NOMO-1 treated with DMSO at 0.1 percent for 48 hours (cell line): Measurements from ENCODE around the gene PPT2.

ENCODE experiments used
- DNase-seq: peaks from one replicate; lab custom pipeline; 2025; ENCODE audit not compliant: unreplicated experiment; lab: John Stamatoyannopoulos, UW

The PPT2 gene

DNA sequence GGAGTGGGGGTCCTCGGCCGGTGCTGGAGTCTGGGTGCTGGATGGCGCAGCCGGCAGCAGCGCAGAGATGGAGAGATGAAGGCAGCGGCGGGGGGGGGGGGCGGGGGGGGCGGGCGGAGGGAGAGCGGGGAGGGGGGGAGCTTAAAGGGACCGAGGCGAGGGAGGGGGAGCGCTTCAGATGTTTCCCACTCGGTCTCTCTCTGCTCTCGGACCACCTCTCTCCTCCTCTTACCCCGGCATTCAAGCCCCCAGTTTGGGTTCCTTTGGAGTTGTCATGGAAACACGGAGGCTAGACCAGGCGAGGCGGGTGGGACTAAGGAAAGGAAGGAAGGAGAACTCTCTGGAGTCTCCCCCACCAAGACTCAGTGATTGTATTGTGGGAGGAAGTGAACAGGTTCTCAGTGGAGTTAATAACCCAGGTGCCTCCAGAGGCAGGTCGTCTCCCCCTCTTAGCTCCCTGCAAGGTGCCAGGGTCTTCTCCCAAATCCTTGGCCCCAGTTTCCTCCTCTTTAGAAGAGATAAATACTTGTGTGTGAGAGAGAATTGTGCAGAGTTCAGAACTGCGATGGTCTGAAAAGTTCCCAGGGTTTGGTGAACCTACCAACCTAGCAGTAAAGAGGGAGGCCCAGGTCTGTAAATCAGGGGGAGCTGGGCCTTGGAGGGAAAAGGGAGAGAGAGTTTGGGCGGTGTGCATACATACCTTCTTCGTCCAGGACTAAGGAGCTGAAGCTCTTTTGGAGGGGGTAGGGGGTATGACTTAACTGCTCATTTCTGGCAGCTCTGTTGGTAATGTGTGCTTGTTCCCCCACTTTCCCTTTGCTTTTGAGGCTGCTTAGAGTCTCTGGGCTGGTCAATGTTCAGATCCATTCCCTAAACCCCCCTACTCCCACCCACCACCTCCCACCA is 1.8 kb upstream of the PPT2 start, which contains the start of gene PRRT1:
Gene PRRT1, minus strand, starts transcription at position 77 of the 906 bp plus-strand sequence. CDS start 112 bp downstream, outside the sequence.
- DNase-seq = no peak

- DNase-seq = no peak
Measured at GRCh38 chr6:32152769-32153563, 975 bp upstream of the PPT2 start.

GRCh38 chr6:32154514-32155161 is 697 bp downstream of the PPT2 start:
- DNase-seq = peak; percentile 69

DNA sequence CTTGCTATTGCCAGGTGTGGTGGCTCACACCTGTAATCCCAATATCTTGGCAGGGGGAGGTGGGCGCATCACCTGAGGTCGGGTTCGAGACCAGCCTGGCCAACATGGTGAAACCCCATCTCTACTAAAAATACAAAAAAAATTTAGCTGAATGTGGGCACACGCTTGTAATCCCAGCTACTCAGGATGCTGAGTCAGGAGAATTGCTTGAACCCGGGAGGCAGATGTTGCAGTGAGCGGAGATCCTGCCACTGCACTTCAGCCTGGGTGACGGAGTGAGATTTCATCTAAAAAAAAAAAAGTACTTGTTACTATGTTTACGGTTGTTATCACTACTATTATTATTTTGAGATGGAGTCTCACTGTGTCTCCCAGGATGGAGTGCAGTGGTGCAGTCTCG is 3.0 kb downstream of the PPT2 start:
- DNase-seq = no peak

GRCh38 chr6:32158052-32158451 is 4.1 kb downstream of the PPT2 start:
- DNase-seq = no peak

DNA sequence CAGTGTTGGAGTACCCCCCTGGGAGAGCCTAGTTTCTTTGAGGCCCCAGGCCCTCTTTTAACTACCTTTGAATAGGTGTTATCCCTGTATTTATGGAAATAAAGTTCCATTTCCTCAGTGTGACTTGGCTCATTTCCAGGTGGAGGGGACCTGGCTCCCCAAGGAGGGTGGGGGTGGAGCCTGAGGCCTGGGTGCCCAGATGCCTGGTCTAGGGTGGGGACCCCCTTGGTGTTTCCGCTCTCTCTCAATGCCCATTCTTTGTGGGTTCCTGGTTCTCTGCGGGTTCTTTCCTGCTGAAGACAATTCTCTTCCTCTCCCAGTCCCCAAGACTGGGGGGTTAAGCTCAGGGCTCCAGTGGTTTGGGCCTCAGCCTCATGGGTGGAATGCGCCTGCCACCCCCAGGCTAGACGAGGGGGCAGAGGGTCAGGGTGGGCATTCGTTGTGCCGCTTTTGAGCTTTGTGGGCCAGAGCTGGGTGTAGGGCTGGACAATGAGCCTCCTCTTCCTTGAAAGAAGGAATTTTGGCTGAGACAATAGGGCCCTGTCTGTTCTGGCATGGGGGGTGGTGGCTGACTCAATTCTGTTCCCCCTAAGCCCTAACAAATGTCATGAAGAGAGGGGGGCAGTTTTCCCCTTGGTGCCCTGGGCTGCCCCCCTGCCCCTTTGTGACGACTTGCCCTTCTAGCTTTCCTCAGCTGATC is 9.8 kb downstream of the PPT2 start:
- no peak for DNase-seq

DNA sequence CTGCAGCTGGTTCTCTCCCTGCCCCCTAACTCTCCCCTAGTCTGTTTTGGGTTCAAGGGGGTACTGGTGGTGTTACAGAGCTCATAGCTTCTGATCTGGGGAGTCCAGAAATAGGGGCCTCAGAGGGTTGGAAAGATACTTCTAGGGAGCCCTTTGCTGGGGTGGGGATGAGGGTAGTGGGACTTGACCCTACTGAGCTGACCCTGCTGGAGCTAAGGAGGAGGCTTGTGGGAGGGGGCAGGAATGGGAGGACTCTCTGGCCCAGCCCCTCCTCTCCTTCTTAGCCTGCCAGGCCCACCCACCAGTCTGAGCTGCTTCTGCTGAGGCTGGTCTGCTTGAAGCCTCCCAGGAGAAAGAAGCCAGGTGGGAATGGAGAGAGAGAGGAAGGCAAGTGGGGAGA is 10.4 kb downstream of the PPT2 start, which contains the start of gene EGFL8:
Gene EGFL8, plus strand, starts transcription at position 301 of the 400 bp plus-strand sequence. CDS start 1,571 bp downstream, outside the sequence.
- no peak for DNase-seq

- DNase-seq = no peak
Measured at GRCh38 chr6:32166411-32167061, 12.6 kb downstream of the PPT2 start.

DNA sequence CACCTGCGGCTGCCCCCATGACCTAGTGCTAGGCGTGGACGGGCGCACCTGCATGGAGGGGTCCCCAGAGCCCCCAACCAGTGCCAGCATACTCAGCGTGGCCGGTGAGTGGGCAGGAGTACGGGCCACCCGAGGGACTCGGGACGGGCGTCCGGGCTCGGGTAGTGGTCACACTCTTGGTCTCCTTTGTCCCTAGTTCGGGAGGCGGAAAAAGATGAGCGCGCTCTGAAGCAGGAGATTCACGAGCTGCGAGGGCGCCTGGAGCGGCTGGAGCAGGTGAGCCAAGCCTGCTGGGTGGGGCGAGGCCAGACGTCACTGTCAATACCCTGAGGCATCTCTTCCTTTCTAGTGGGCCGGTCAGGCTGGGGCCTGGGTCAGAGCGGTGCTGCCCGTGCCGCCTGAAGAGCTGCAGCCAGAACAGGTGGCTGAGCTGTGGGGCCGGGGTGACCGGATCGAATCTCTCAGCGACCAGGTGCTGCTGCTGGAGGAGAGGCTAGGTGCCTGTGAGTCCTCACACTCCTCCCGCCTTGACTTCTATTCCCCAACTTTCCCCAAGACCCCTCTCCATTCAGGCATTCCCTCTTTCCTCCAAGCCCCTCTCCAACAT is 13.3 kb downstream of the PPT2 start:
- no peak for DNase-seq

DNA sequence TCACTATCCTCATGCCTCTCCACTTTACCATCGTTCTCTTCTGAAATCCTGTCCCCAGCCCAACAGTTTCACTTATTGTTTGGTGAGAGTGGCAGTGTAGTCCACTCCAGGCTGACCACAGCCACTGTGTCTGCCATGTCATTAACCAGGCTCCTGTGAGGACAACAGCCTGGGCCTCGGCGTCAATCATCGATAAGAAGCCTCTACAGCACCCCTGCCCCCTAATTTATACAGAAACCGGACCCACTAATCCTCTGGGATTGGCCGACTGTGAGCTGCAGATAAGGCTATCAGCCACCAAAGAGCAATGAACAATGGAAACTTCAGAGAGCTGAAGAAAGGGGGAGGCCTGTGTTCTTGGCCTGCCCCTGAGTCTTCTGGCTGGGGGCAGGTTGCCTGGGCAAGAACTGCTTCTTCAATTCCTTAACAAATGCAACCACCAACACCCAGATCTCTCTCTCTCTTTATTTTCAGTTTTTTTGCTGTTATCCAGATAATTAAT is 13.9 kb downstream of the PPT2 start:
- DNase-seq = no peak

DNA sequence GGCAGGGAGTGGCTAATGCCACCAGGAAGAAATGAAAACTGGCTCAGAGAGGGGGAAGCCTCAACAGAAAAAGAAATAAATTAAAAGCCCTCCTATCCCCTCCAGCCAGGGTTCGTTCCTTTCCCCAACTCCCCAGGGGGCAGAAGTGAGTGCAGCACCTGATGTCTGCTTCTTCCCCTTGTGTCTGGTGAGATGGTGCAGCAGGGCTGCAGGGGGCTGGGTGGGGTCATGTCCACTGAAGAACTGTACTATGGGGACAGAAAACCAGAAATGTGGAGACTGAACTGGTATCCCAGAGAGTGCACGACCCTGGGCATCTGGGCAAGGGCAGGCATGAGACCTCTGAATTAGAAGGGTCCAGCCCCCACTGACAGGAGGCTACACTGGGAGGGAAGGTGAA is 14.4 kb downstream of the PPT2 start:
- DNase-seq = no peak

DNA sequence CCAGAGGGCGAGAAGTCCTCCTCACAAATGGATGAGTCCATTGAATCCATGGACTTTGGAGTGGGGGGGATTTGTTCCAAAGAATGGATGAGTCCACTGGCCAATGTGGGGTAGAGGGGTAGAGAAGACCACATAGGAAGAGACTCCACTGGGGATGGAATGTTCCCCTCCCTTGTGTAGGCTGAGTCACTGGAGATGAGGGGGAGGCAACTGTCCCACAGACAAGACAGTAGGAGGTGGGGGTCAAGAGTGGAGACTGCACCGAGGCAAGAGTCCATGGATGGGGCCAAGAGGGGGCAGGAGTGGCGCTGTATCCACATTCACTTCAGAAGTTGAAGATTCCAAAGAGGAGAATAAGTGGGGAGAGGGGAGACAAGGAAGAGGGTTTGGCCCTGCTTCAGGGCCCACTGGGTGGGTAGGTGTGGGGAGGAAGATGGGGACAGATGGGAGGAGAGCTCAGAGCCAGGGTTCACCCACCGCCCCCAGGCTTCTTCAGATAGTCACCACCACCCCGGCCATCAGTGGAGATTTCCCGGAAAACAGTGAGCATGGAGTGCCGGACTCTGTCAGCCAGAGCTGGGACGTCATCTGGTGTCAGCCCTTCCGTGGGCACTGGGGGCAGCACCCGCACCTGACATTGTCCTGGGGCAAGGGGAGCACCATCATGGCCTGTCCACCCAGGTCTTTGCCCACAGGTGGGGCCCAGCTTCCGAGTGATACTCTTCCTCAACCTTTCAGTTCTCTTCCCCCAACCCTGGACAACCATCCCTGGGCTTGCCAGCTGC is 15.1 kb downstream of the PPT2 start:
- no peak for DNase-seq

- DNase-seq = no peak
Measured at GRCh38 chr6:32170294-32170693, 16.4 kb downstream of the PPT2 start.

GRCh38 chr6:32171234-32171633 is 17.3 kb downstream of the PPT2 start:
- no peak for DNase-seq

DNA sequence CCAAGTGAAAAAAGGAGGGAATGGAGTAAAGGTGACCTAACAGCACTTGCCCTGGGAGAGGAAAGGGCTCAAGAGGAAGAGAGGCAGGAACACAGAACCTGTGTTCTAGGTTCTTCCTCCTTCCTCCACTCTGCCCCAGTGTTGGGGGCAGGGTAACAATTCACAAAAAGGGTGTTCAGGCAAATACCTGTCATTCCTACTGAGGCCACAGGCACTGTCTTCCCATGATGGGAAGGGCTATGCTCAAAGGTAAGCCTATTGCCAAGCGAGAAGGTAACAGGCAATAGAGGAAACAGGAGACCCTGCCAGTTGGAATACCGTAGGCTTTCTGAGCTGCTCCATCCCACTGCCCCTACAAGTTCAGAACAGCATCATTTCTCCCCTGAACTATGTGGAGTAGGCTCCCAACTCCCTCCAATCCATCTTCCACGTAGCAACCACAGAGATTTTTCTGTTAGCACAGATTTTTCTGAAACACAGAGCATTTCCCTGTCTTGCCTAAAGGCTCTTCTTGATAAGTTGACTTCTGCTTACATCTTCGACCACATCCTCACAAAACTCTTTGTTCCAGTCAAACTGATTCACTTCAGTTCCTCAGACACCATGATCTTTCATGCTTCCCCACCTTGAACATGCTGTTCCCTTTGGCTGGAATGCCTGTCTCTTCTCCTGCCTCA is 19.2 kb downstream of the PPT2 start:
- no peak for DNase-seq

GRCh38 chr6:32174416-32174815 is 20.5 kb downstream of the PPT2 start:
- DNase-seq = no peak

DNA sequence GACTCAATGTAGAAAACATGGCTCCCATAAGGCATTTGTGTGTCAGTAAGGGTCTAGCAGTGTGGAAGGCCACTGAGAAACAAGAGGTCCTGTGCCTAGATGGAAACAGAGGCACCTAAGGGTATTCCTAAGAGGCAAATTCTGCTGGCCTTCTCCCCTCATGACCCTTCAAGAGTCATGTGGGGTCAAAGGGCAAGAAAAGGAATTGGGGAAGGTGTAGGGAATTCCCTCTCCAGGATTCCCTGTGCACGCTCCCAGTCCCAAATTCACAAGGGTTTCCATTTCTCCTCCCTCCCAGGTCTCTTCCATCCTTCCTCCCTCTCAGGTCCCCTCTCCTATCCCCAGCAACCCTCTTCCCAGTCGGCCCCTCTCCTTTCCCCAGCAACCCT is 21.4 kb downstream of the PPT2 start:
- DNase-seq = no peak

DNA sequence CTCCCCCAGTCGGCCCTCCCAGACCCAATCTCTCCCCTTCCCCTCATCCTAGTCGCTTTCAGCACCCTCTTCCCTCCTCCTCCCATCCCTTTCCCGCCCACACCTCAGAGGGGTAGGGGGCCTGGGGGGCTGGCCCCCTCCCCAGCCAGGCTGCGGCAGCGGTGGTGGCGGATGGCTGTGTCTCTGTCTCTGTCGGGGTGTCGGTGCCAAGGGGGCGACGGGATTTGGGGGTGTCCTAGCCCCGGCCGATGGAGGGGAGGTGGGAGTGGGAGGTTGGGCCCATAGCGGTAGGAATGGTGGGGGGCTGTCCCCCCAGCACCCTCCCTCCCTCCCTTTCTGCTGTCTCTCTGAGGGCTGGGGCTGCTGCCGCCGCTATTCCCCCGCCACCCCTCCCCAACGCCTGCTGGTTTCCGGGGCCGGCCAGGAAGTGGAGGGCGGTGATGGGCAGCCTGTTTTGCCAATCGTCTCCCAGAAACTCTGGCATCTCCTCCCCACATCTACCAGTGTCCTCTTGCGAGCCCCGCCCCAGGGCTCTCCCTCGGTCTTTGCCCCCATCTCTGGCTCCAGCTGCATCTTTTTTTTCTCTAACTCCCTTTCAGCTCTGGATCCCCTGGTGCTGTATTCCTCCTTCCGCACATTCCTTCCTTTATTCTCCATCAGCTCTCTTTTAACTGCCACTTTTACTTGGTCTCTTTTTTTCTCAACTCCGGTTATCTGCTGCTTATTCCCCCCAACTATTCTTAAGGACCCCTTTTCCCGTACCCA is 22.0 kb downstream of the PPT2 start, which contains the start of gene AGPAT1:
Gene AGPAT1, minus strand, starts transcription at position 374 of the 765 bp plus-strand sequence. CDS start 4,588 bp downstream, outside the sequence.
- peak; percentile 91 for DNase-seq
